ENCODE data around the gene GFI1.

GFI1 gene

GRCh38 chr1:92495392-92496063 lies 8.8 kb upstream of the GFI1 start:
- H3K36me3 ChIP-seq (ENCODE audit: control insufficient read depth, insufficient read depth, low read length) = no peaks in the 10 kb centered on the region
- no peak overlapping the region for H3K4me2 ChIP-seq (ENCODE audit: low read length)
- H3K27ac ChIP-seq (ENCODE audit: low read depth, low read length) = no peak overlapping the region
- no peak overlapping the region for H2AK5ac ChIP-seq (ENCODE audit: low read length)
- H3K23ac ChIP-seq (ENCODE audit: low read length) = no peak overlapping the region
- DNase-seq = no peak
- H3K4me3 ChIP-seq (ENCODE audit: low read length) = no peak overlapping the region
- no peaks in the 10 kb centered on the region for H3K27me3 ChIP-seq (ENCODE audit: insufficient read depth, low read length, poor library complexity)
- no peak overlapping the region for H2BK120ac ChIP-seq (ENCODE audit: low read depth, low read length)
- H3K4me1 ChIP-seq (ENCODE audit: control insufficient read depth, low read depth, low read length) = no peaks in the 10 kb centered on the region
- no peak overlapping the region for H2BK15ac ChIP-seq (replicated peaks; ENCODE audit: low read depth)
- no peaks in the 10 kb centered on the region for H3K79me1 ChIP-seq (ENCODE audit: low read length)
- no CpG with 5 or more reads among the region's 2 CpGs for WGBS (ENCODE audit: extremely low coverage, insufficient coverage, low lambda C conversion rate)
- H3K56ac ChIP-seq (ENCODE audit: low read length) = no peak overlapping the region
- no peak overlapping the region for H4K5ac ChIP-seq (ENCODE audit: low read length)
- no peak overlapping the region for H2BK5ac ChIP-seq (ENCODE audit: low read length)
- H3K79me2 ChIP-seq (ENCODE audit: control insufficient read depth, insufficient read depth, low read length) = no peaks in the 10 kb centered on the region
- H3K4ac ChIP-seq (ENCODE audit: low read depth, low read length) = no peak overlapping the region
- H3K9ac ChIP-seq (ENCODE audit: low read length) = no peak overlapping the region
- no peak overlapping the region for H4K8ac ChIP-seq (ENCODE audit: low read depth, low read length)
- no peak overlapping the region for H3K18ac ChIP-seq (ENCODE audit: low read length)

GRCh38 chr1:92494485-92495141 lies 7.9 kb upstream of the GFI1 start:
- no peak overlapping the region for H3K56ac ChIP-seq (ENCODE audit: low read length)
- no peaks in the 10 kb centered on the region for H3K79me1 ChIP-seq (ENCODE audit: low read length)
- H3K4me2 ChIP-seq (ENCODE audit: low read length) = no peak overlapping the region
- no peaks in the 10 kb centered on the region for H3K4me1 ChIP-seq (ENCODE audit: control insufficient read depth, low read depth, low read length)
- WGBS (ENCODE audit: extremely low coverage, insufficient coverage, low lambda C conversion rate) = no CpG with 5 or more reads among the region's 4 CpGs
- no peak overlapping the region for H4K5ac ChIP-seq (ENCODE audit: low read length)
- H3K9ac ChIP-seq (ENCODE audit: low read length) = no peak overlapping the region
- no peak overlapping the region for H3K18ac ChIP-seq (ENCODE audit: low read length)
- no peak overlapping the region for H3K4me3 ChIP-seq (ENCODE audit: low read length)
- H3K4ac ChIP-seq (ENCODE audit: low read depth, low read length) = no peak overlapping the region
- no peak overlapping the region for H4K8ac ChIP-seq (ENCODE audit: low read depth, low read length)
- no peak overlapping the region for H2BK5ac ChIP-seq (ENCODE audit: low read length)
- H3K27me3 ChIP-seq (ENCODE audit: insufficient read depth, low read length, poor library complexity) = no peaks in the 10 kb centered on the region
- no peaks in the 10 kb centered on the region for H3K79me2 ChIP-seq (ENCODE audit: control insufficient read depth, insufficient read depth, low read length)
- H2BK15ac ChIP-seq (replicated peaks; ENCODE audit: low read depth) = no peak overlapping the region
- H2BK120ac ChIP-seq (ENCODE audit: low read depth, low read length) = no peak overlapping the region
- no peak overlapping the region for H2AK5ac ChIP-seq (ENCODE audit: low read length)
- no peaks in the 10 kb centered on the region for H3K36me3 ChIP-seq (ENCODE audit: control insufficient read depth, insufficient read depth, low read length)
- no peak overlapping the region for H3K27ac ChIP-seq (ENCODE audit: low read depth, low read length)
- H3K23ac ChIP-seq (ENCODE audit: low read length) = no peak overlapping the region
- no peak for DNase-seq

GRCh38 chr1:92493139-92493538 lies 6.4 kb upstream of the GFI1 start:
- Histone ChIP-seq H3K4me3 (ENCODE audit: low read length) (no peak overlapping the region), H3K4me1 (ENCODE audit: control insufficient read depth, low read depth, low read length) (no peaks in the 10 kb centered on the region), H3K23ac (ENCODE audit: low read length) (no peak overlapping the region), H2BK15ac (replicated peaks; ENCODE audit: low read depth) (no peak overlapping the region), H3K79me2 (ENCODE audit: control insufficient read depth, insufficient read depth, low read length) (no peaks in the 10 kb centered on the region), H2BK5ac (ENCODE audit: low read length) (no peak overlapping the region), H3K36me3 (ENCODE audit: control insufficient read depth, insufficient read depth, low read length) (no peaks in the 10 kb centered on the region), H3K4me2 (ENCODE audit: low read length) (no peak overlapping the region), H3K4ac (ENCODE audit: low read depth, low read length) (no peak overlapping the region), H3K79me1 (ENCODE audit: low read length) (no peaks in the 10 kb centered on the region), H3K18ac (ENCODE audit: low read length) (no peak overlapping the region), H3K9ac (ENCODE audit: low read length) (no peak overlapping the region), H4K5ac (ENCODE audit: low read length) (no peak overlapping the region), H3K27me3 (ENCODE audit: insufficient read depth, low read length, poor library complexity) (peaks cover 4% of the 10 kb centered on the region), H2BK120ac (ENCODE audit: low read depth, low read length) (no peak overlapping the region), H3K27ac (ENCODE audit: low read depth, low read length) (no peak overlapping the region), H4K8ac (ENCODE audit: low read depth, low read length) (no peak overlapping the region), H2AK5ac (ENCODE audit: low read length) (no peak overlapping the region), H3K56ac (ENCODE audit: low read length) (no peak overlapping the region)
- no CpG with 5 or more reads among the region's 4 CpGs for WGBS (ENCODE audit: extremely low coverage, insufficient coverage, low lambda C conversion rate)
- DNase-seq = no peak

- H3K27me3 ChIP-seq (ENCODE audit: insufficient read depth, low read length, poor library complexity) = peaks cover 36% of the 10 kb centered on the region
- H3K79me2 ChIP-seq (ENCODE audit: control insufficient read depth, insufficient read depth, low read length) = no peaks in the 10 kb centered on the region
- no peak overlapping the region for H3K56ac ChIP-seq (ENCODE audit: low read length)
- no peak overlapping the region for H2BK15ac ChIP-seq (replicated peaks; ENCODE audit: low read depth)
- WGBS (ENCODE audit: extremely low coverage, insufficient coverage, low lambda C conversion rate) = no CpG with 5 or more reads among the region's 3 CpGs
- H3K23ac ChIP-seq (ENCODE audit: low read length) = no peak overlapping the region
- H3K9ac ChIP-seq (ENCODE audit: low read length) = no peak overlapping the region
- no peaks in the 10 kb centered on the region for H3K79me1 ChIP-seq (ENCODE audit: low read length)
- no peak overlapping the region for H3K18ac ChIP-seq (ENCODE audit: low read length)
- H3K4ac ChIP-seq (ENCODE audit: low read depth, low read length) = no peak overlapping the region
- no peak overlapping the region for H2AK5ac ChIP-seq (ENCODE audit: low read length)
- H4K8ac ChIP-seq (ENCODE audit: low read depth, low read length) = no peak overlapping the region
- H4K5ac ChIP-seq (ENCODE audit: low read length) = no peak overlapping the region
- no peak overlapping the region for H2BK5ac ChIP-seq (ENCODE audit: low read length)
- DNase-seq = no peak
- no peak overlapping the region for H3K27ac ChIP-seq (ENCODE audit: low read depth, low read length)
- H2BK120ac ChIP-seq (ENCODE audit: low read depth, low read length) = no peak overlapping the region
- H3K4me2 ChIP-seq (ENCODE audit: low read length) = no peak overlapping the region
- no peaks in the 10 kb centered on the region for H3K36me3 ChIP-seq (ENCODE audit: control insufficient read depth, insufficient read depth, low read length)
- H3K4me3 ChIP-seq (ENCODE audit: low read length) = no peak overlapping the region
- H3K4me1 ChIP-seq (ENCODE audit: control insufficient read depth, low read depth, low read length) = peaks cover 3% of the 10 kb centered on the region
Observed at GRCh38 chr1:92488832-92489231, 2.1 kb upstream of the GFI1 start.

GRCh38 chr1:92488416-92488815 lies 1.7 kb upstream of the GFI1 start:
- Histone ChIP-seq H2BK5ac (ENCODE audit: low read length) (no peak overlapping the region), H3K56ac (ENCODE audit: low read length) (no peak overlapping the region), H3K79me2 (ENCODE audit: control insufficient read depth, insufficient read depth, low read length) (no peaks in the 10 kb centered on the region), H2BK15ac (replicated peaks; ENCODE audit: low read depth) (no peak overlapping the region), H3K27me3 (ENCODE audit: insufficient read depth, low read length, poor library complexity) (peaks cover 40% of the 10 kb centered on the region), H3K23ac (ENCODE audit: low read length) (no peak overlapping the region), H4K5ac (ENCODE audit: low read length) (no peak overlapping the region), H2BK120ac (ENCODE audit: low read depth, low read length) (no peak overlapping the region), H3K4me2 (ENCODE audit: low read length) (no peak overlapping the region), H3K4me3 (ENCODE audit: low read length) (no peak overlapping the region), H3K4ac (ENCODE audit: low read depth, low read length) (no peak overlapping the region), H3K36me3 (ENCODE audit: control insufficient read depth, insufficient read depth, low read length) (no peaks in the 10 kb centered on the region), H3K9ac (ENCODE audit: low read length) (no peak overlapping the region), H4K8ac (ENCODE audit: low read depth, low read length) (no peak overlapping the region), H3K18ac (ENCODE audit: low read length) (no peak overlapping the region), H3K4me1 (ENCODE audit: control insufficient read depth, low read depth, low read length) (peaks cover 3% of the 10 kb centered on the region), H3K27ac (ENCODE audit: low read depth, low read length) (no peak overlapping the region), H3K79me1 (ENCODE audit: low read length) (no peaks in the 10 kb centered on the region), H2AK5ac (ENCODE audit: low read length) (no peak overlapping the region)
- no CpG with 5 or more reads among the region's 3 CpGs for WGBS (ENCODE audit: extremely low coverage, insufficient coverage, low lambda C conversion rate)
- DNase-seq = no peak

Measured in mesendoderm (in vitro differentiated cells).